ENCODE measurements around the gene CMTM7. TPM values are rescaled to one million over a fixed set of nuclear protein-coding genes. Genes with fewer than 3 reads are reported as not detected.
"Not testable (repeated sequence)": the region's sequence is repeated elsewhere in the genome, so short reads cannot be mapped to it uniquely, and the experiment has no call there.

The CMTM7 gene
- total RNA-seq, 1 donor from 2014 or later = 37.4 TPM

GRCh38 chr3:32383136-32383711 is 8.4 kb upstream of the CMTM7 start:
- no peak for DNase-seq (ENCODE audit: low read depth, low spot score)
- Mint-ChIP-seq H3K27me3 (ENCODE audit: low read depth) (no peaks in the 10 kb centered on the region), H3K27ac (ENCODE audit: unreplicated experiment) (no peak overlapping the region), H3K36me3 (ENCODE audit: low read depth) (no peaks in the 10 kb centered on the region), H3K4me3 (no peak overlapping the region), H3K9me3 (no peaks in the 10 kb centered on the region), H3K4me1 (peaks cover 39% of the 10 kb centered on the region)
- TF ChIP-seq, protein P1, sequence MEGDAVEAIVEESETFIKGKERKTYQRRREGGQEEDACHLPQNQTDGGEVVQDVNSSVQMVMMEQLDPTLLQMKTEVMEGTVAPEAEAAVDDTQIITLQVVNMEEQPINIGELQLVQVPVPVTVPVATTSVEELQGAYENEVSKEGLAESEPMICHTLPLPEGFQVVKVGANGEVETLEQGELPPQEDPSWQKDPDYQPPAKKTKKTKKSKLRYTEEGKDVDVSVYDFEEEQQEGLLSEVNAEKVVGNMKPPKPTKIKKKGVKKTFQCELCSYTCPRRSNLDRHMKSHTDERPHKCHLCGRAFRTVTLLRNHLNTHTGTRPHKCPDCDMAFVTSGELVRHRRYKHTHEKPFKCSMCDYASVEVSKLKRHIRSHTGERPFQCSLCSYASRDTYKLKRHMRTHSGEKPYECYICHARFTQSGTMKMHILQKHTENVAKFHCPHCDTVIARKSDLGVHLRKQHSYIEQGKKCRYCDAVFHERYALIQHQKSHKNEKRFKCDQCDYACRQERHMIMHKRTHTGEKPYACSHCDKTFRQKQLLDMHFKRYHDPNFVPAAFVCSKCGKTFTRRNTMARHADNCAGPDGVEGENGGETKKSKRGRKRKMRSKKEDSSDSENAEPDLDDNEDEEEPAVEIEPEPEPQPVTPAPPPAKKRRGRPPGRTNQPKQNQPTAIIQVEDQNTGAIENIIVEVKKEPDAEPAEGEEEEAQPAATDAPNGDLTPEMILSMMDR (conservative IDR thresholded peaks at IDR 0.05) = no peak

DNA sequence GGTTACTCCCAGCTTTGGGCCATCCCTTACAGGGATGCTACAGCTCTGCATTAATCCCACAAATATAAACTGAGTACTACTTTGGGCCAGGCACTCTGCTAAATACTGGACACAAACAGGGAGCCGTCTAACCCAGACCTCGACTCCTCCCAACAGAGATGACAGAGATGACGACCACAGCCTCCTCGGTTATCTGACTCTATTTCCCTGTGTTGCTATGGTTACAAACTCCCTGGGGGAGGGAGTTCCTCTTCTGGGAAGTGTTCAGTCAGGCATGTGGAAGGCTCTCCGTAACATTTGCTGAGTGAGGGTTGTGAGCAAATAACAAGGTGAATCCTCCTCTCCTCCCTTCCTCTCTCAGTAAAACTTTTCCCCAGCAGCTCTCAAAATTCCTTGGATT is 6.7 kb upstream of the CMTM7 start:
- Mint-ChIP-seq H3K9me3 (no peaks in the 10 kb centered on the region), H3K4me1 (peaks cover 32% of the 10 kb centered on the region), H3K4me3 (peak overlapping the region; percentile 13), H3K27me3 (ENCODE audit: low read depth) (no peaks in the 10 kb centered on the region), H3K27ac (ENCODE audit: unreplicated experiment) (no peak overlapping the region), H3K36me3 (ENCODE audit: low read depth) (no peaks in the 10 kb centered on the region)
- DNase-seq (ENCODE audit: low read depth, low spot score) = no peak
- TF ChIP-seq, protein P1 (conservative IDR thresholded peaks at IDR 0.05) = no peak

GRCh38 chr3:32387512-32387911 is 4.1 kb upstream of the CMTM7 start:
- Mint-ChIP-seq H3K4me1 (peaks cover 26% of the 10 kb centered on the region), H3K4me3 (peak overlapping the region; percentile 21), H3K27me3 (ENCODE audit: low read depth) (no peaks in the 10 kb centered on the region), H3K9me3 (no peaks in the 10 kb centered on the region), H3K27ac (ENCODE audit: unreplicated experiment) (no peak overlapping the region), H3K36me3 (ENCODE audit: low read depth) (no peaks in the 10 kb centered on the region)
- no peak for DNase-seq (ENCODE audit: low read depth, low spot score)
- TF ChIP-seq, protein P1 (conservative IDR thresholded peaks at IDR 0.05) = no peak

GRCh38 chr3:32389577-32389976 is 2.1 kb upstream of the CMTM7 start:
- not testable (repeated sequence) for DNase-seq (ENCODE audit: low read depth, low spot score); H3K27me3 Mint-ChIP-seq (ENCODE audit: low read depth); H3K27ac Mint-ChIP-seq (ENCODE audit: unreplicated experiment); H3K9me3 Mint-ChIP-seq; H3K36me3 Mint-ChIP-seq (ENCODE audit: low read depth)
- H3K4me3 Mint-ChIP-seq = peak overlapping the region; percentile 41
- H3K4me1 Mint-ChIP-seq = peaks cover 44% of the 10 kb centered on the region

DNA sequence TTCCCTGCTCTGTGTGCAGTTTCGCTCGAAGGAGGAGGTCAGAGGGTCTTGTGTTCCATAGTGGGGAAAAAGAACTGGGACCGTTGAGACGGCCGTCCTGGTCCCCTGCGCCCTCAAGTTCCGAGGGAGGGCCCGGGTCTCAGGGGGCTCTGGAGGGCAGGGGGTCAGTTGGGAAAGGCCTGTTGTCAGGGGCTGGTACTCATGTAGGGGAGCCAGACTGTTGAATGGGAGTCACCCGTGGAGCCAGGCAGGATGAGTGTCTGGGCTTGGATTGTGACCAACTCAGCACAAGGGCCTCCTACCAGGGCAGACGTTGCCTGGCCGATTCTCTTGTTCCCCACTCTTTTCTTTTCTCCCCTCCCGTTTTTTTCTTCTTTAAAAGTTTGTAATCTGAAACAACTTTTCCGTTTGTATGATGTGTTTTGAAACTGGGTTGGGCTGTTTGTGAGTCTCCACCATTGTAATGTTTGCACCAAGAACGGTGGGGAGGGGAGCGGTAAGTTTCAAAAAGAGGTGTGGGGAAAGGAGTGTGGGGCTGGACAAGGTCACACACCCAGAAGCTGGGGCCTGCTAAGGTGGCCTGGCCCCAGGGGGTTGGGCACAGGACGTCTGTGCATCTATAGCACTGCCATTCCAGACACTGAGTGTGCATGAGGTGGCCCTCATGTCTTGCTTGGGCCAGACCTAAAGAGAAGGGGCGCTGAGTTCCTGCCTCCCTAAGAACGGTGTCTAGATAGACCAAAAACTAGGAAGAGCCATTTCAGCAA is 1.1 kb downstream of the CMTM7 start:
- H3K36me3 Mint-ChIP-seq (ENCODE audit: low read depth) = no peaks in the 10 kb centered on the region
- peak overlapping the region; percentile 97 for H3K27ac Mint-ChIP-seq (ENCODE audit: unreplicated experiment)
- H3K9me3 Mint-ChIP-seq = peaks cover 4% of the 10 kb centered on the region

More for the DNA sequence above, 1.1 kb downstream of the CMTM7 start:
- TF ChIP-seq, protein P1 (conservative IDR thresholded peaks at IDR 0.05) = no peak
- H3K4me3 Mint-ChIP-seq = peak overlapping the region; percentile 97
- H3K27me3 Mint-ChIP-seq (ENCODE audit: low read depth) = no peaks in the 10 kb centered on the region
- peaks cover 31% of the 10 kb centered on the region for H3K4me1 Mint-ChIP-seq
- no peak for DNase-seq (ENCODE audit: low read depth, low spot score)
